HPDE6-E6E7 (cell line): ENCODE data around the gene NR2F1.

Source experiments
- DNase-seq: peaks from one replicate; pipeline ENCODE4 v3.0.0; 2011; ENCODE audit warnings: missing footprints; ENCODE audit errors: extremely low spot score

The NR2F1 gene

DNA sequence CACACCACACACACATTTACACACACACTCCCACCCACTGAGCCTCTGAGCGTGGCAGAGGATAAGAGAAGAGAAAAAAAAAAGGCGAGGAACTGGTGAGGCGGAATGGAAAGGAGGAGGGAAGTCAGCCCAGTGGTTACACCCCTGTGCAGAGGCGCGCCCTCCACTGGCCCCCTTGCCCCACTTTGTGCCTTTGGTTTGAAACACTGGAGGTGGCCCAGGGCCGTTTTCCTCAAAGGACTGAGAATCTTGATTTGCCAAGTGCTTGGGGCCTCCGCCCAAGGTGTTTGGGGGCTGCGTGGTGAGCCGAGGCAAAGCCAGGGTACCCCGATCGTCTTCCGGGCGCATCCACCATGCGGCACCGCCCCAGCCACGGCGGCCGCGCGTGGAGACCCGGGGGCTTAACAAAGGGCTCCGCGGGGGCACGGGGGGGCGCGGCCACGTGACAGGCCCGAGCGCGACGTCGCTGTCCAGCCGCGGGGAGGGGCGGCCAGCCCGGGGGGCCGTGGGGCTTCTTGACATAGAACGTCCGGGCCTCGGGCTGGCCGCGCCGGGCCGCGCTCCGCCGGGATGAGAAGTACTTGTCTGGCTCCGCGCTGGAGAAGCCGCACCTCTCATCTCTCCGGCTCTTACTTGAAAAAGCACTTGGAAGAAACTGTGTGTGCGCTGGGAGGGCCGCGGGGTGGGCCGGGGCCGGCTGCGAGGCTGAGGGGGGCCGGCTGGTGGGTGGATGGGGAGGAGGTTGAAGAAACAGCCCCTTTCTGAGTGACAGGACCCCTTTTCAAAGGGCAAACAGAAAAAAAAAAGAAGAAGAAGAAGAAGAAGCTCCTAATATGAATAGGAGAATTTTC, 21.0 kb downstream of the NR2F1 start:
- DNase-seq, result no peak

DNA sequence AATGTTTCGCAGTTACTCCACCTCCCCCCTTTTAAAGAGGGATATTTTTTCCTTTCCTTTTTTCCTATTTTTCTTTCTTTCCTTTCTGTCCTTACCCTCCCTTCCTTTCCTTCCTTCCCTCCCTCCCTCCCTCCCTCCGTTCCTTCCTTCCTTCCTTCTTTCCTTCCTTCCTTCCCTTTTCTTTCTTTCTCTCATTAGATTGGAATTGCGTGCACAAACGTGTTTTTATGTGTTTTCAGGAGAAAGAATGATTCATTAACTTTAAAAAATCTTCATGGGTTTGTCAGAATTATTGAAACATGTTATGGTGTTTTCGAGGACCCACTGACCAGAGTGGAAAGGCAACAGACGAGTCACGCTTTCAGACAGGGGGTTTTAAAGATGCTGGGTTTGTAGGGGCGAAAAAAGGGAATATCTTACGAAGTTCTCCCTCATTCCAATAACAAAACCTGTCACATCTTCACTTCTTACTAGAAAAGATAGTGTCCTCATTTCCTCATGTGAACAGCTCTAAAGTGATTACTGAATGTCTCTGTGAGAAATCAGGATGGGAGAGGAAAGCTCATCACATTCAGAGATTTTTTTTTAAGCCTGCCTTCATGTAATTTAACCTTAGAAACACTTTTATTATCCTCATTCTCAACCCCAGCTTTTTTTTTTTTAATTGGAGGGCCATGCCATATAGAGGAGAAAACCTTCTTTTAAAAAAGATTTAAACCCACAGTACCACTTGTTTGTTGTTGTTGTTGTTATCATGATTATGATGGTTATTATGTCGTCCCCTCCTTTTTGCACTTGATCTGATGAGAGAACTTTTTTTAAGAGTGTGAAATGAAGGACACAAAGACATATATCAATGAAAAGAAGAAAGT, 21.9 kb downstream of the NR2F1 start:
- DNase-seq, result no peak

- no peak for DNase-seq
Observed at GRCh38 chr5:93606382-93606752, 23.3 kb downstream of the NR2F1 start.

DNA sequence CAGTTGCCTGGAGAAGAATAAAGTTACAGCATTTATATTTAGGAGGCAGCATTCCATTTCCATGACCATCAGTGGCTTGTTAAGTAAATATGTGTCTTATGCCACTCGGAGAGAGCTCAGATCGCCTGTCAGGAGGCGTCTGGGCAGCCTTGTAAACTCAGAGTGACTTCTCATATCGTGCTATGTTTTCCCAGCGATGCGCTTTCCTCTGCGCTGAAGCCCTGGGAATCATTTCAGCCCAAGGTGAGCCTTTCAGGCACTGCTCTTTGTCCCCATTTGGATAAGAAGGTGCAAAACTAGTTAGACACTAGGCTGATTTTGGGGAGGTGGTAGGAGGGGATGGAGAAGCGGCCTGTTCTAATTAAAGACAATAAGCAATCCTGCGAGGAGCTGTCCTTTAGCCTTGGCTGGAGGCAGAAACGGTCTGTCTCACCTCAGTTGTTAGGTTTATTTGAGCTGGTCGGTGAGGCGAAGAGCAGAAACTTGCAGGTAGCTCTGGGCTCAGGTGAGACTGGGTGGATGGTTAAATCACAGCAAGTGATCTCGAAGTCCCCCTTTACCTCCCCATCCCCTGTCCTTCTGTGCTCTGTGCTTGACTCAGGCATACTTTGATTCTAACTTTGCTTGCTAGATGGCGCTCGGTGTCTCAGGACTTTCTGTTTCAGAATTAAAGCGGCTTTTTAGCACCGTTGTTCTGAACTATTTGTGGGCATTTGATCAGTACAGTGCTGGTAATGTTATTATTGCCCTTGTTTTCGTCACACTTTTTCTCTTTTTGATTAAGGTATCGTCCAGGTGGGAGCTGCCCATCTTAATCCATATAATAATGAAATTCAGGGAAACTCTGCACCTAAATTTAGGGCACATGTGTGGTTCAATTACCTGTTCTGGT, 24.6 kb downstream of the NR2F1 start:
- DNase-seq, result no peak

DNA sequence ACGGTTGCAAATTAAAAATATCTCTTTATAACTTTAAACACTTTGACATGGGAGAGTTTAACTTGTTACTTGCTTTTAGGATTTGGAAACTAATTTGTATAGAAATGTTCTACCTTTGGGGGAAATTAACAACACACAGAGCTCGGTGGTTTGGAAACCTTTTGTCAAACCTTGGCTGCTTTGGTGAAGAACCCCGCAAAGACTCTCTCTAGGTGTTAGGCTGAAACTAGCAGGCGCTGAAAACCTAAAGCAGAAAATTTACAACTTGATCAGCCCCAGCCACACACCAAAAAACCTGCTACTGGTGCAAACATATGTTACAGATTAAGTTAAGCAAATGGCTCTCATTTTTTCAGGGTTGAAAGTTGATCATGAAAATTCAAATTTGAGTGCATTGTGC, 25.8 kb downstream of the NR2F1 start:
- DNase-seq, result no peak

DNA sequence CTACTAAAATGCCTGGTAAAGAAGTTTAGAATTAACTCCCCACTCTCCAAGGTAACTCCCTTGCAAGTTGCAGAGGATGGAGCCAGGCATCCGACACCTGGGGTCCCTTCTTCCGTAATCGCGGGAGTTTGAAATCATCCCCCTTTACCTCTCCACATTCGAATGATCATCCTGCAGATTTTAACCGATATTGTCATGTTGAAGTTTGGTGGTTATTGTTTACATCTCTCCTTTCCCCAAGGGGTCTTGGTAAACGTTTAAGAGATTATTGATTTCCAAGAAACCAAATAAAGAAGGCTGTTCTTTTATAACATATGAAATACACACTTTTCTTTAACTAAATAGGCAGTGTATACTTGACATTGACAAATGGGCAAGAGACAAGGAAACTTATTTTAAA, 26.7 kb downstream of the NR2F1 start:
- DNase-seq, result no peak

DNA sequence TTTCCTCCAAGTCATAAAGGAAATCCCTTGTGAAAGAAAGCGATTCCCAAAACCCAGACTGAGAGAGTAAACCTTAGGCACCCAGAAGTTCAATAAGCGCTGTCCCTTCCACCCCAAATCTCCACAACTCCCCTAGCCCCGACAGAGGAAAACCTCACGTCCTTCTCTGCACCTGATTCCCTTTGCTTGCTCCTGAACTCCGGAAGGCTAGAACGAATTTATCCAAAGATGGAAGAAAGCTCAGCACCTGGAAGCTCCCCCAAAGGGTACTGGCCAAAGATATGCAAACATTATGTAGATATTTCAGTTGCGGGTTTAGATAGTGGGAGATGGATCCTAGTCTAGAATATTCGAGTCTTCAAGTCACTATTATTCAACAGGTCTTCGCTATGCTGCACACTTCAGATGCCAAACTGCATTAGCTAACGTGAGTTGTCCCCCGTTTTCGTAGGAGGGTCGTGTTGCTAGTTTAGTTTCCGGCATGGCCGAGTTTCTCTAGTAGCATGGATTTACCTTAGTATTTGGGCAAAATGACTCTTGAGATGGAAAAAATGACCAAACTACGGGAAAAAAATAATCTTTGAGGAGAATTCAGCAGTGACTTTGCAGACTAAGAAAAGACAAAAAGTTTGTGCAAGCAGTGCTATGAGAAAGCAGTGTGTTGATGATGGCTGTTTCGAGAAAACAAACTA, 27.7 kb downstream of the NR2F1 start:
- DNase-seq, result no peak

GRCh38 chr5:93611273-93611975, 28.4 kb downstream of the NR2F1 start:
- DNase-seq, result no peak

GRCh38 chr5:93611976-93612854, 29.2 kb downstream of the NR2F1 start:
- no peak for DNase-seq

GRCh38 chr5:93612855-93613243, 29.8 kb downstream of the NR2F1 start:
- no peak for DNase-seq

DNA sequence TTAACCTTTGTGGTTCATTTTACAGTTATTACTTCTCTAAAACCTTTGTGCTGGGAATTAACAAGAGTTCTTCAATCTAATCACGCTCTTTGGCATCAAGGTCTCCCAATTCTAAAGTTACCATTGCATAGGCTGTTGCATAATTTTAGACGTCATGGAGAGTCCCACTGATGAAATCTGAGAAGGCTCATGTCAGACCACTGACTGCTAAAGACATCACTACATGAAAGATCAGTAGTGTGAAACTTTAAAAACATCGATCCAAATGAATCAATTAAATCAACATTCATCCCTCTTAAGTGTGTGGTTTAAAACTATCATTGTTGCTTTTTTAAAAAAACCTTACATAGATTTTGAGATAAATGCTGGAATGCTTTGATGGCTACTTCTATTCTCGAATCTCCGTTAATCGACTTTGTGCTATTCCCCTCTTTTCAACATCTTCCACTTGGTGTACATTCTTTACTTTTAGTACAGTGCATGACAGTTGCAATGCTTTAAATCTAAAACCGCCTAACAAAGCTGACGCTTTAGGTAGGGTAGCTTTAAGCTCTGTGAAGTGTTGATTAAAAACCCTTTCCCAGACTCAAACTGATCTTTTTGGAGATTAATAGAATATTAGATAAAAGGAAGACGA, 33.6 kb downstream of the NR2F1 start:
- no peak for DNase-seq

- peak; percentile 49 for DNase-seq
Observed at GRCh38 chr5:93620487-93621326, 37.7 kb downstream of the NR2F1 start.

DNA sequence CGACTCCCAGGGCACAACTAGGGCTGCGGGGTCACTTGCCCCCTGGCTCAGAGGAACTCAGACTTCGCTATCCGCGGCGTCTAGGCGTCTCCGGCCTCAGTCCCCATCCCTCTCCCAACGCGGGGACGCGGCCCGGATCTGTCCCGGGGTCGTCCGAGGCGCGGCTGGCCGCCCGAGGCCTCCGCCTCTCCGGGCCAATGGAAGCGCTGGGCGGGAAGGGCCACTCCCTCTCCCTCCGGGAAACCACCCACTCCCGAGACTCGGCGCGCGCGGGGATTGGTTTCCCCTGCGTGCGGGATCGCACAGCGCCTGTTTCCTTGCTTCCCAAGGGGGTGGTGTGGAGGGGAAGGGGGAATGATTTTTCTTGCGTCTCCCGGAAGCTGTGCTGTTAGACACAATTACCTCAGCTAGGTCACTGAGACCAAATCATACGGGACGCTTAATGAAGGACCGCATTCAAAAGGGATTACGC, 38.3 kb downstream of the NR2F1 start:
- DNase-seq, result no peak

- DNase-seq, result no peak
Observed at GRCh38 chr5:93622240-93622885, 39.3 kb downstream of the NR2F1 start.

DNA sequence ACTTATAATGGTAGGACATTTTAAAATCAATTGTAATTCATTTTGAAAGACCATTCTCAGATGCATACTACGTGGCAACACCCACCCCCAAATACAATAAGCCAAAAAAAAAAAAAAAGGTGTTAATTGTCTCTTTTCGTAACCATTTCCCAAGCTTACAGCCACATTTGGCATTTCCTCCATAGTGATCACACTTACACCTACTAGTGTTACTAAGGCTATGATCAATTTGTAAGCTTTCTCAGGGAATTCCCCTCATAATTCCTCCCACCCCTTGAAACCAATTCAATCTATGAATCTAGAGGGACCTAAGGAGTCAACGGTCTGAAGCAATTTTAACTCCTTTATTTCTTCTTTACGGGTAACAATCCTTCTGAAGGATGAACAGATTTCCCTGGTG, 40.1 kb downstream of the NR2F1 start:
- no peak for DNase-seq

DNA sequence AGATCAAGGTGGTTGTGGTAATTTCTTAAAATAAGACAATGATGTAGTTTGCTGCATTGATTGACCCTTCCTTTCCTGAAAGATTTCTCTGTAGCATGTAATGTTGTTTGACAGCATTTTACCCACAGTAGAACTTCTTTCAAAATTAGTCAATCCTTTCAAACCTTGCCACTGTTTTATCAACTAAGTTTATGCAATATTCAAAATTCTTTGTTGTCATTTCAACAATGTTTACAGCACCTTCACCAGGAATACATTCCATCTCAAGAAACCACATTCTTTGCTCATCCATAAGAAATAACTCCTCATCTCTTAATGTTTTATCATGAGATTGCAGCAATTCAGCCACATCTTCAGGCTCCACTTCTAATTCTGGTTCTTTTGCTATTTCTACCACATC, 43.8 kb downstream of the NR2F1 start:
- DNase-seq, result no peak

DNA sequence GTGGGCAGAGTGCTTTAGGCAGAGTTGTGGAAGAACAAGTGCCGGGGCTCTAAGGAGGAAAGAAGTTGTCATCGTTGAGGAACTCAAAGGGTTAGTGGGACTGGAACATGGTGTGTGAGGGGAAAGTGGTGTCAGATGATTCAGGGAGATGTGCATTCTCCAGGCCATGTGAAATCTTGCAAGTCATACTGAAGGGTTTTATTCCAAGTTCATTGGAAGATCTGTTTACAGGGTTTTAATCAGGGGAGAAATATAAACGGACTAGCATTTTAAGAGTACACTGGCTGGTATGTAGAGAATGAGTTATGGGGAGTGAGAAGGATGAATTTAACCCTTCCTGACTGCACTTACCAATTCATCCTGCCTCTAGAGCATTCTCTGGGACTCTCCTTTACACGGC, 49.3 kb downstream of the NR2F1 start:
- DNase-seq, result no peak

DNA sequence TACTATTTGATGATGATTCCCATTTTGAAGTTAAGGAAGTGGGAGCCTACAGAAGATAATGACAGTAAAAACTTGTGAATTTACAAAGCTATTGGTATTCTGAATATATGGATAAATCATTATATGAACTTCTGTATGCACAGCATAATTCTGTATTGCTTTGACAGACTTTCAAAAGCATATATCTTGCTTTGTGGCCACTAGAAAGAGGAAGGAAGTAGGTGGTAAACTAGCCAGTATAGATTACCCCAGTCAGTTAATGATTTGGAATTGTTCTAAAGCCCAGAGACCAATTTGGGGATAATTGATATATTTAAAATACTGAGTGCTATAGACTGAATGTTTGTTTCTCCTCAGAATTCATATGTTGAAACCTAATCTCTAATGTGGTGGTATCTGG, 53.0 kb downstream of the NR2F1 start:
- no peak for DNase-seq
